GM11168 (cell line): ENCODE data around the gene ARHGEF3.

Experiments used
- in situ Hi-C: fragments of 300-500 bp; cut with MboI; formaldehyde crosslinking; loops from one replicate; pipeline ENCODE4 v1.12.0; 2022; ENCODE audit warnings: low sequenced_read_pairs; ENCODE audit not compliant: unreplicated experiment

ARHGEF3 gene

GRCh38 chr3:56776556-56776950 lies 25.2 kb downstream of the ARHGEF3 start:
- in situ Hi-C loops = no loop called here

DNA sequence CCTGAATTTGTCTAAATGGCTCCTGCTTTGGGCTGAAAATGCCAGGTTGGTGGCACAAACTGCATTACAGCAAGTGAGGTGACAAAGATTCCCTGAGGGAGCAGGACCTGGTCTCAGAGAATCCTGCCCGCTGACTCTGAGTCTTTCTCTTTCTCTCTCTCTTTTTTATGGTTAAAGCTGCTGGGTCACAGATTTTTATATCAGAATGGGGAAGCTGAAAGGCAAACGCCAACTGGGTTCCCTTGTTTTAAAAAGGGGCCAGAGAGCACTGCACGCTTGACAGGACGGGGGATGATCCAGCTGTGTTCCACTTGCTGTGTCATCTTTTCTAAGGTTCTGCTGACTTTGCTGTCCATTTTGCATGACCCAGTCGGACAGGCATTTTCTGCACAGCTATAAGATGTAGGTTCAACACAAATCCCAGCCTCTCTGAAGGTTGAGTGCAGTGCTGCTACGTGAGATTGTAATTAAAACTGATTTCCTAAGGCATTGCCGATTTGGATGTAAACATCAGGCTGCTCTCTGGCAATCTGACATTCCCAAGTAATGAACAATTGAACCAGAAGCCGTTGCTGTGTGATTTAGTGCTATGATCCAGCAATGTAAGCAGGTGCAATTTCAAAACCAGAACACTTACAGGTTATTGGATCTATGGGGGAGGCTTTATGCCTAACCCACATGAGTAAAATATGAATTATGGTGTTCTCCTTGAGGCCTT lies 25.8 kb downstream of the ARHGEF3 start:
- in situ Hi-C loops = no loop called here

- in situ Hi-C loops = no loop called here
Observed at GRCh38 chr3:56775445-56775837, 26.3 kb downstream of the ARHGEF3 start.

DNA sequence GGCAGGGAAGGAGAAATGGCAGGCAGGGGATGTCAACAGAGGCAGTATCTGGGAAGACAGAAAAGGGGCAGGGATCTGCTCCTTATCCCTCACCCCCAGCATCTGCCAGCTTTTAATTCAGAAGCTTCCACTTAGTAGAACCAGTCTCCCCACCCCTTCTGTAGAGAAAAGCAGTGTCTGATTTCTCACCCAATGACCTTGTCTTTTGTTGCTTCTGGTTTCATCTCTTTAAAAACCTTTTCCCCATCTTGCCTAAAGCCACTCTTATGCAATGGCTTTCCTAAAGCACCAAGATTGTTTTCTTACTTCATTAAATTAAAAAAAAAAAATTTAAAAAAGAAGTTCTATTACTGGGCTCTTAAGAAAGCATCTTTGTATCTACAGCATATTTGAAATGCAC lies 27.8 kb downstream of the ARHGEF3 start:
- in situ Hi-C loops = no loop called here

GRCh38 chr3:56772952-56773938 lies 28.5 kb downstream of the ARHGEF3 start:
- in situ Hi-C loops = no loop called here

DNA sequence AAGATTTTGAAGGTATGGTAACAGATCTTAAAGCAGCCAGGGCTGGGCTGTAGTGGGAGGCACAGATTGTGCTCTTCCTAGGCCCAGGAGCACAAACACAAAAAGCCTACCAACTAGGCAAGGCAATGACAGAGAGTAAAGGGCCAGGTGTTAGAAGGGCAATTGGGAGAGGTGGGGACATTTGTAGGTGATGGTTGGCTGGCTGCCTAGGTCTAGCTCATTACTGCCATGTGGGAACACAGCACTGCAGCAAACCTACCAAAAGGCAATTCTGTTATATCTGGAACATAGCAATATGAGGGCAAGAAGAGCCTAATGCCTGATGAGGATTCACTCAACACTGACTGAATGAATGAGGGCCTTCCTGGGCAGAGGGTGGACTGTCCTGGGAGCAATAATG lies 30.4 kb downstream of the ARHGEF3 start:
- in situ Hi-C loops = no loop called here

DNA sequence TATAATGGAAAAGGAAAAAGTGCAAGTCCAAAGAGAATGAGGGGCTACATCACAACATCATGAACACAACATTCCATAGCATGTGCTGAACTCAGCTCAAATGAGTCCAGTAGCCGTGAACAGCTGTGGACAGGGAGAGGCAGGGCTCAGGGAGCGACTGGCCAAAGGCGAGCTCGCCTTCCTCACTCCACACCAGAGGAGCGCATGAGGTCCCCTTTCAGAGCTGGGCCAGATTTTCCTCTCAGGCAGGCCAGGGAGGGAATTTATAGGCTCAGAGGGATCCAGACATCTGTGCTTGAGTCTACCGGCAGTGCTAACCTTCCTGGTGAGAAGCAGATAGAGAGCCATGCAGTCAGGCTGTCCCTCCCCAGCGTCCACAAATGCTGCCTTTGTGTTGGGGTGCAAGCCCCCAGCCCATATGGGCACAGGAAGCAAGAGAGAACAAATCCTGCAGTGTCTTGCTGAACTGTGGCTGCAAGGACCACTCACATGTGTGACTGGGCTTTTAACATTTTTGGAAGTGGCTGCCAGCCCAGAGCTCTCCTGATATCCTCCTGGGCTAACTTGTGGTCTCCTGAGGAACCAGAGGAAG lies 32.5 kb downstream of the ARHGEF3 start:
- in situ Hi-C loops = no loop called here

DNA sequence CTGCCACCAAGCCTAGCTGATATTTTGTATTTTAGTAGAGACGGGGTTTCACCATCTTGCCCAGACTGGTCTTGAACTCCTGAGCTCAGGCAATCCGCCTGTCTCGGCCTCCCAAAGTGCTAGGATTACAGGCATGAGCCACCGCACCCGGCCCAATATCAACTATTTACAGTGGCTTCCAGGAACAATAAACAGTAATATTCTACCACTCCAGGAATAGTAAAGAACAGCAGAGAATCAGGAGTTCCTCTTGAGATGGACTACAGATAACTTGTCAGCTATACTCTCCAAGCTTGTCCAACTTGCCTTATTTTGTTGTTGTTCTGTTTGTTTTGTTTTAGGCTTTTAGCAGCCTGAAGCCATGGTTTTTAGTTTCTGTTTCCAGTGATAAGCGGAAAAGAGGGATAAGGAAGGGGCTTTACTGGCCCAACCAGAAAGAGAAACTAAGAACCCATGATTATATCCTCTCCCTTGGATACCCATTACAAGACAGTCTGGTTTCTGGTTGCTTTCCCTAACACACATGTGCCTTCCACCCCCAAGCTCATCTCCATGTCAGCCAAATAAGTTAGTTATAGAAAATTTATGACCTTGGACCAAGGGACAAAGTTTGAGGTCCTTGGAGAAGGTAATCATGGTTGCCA lies 36.7 kb downstream of the ARHGEF3 start:
- in situ Hi-C loops = no loop called here

- in situ Hi-C loops = no loop called here
Observed at GRCh38 chr3:56764184-56764583, 37.6 kb downstream of the ARHGEF3 start.

GRCh38 chr3:56763233-56763632 lies 38.5 kb downstream of the ARHGEF3 start:
- in situ Hi-C loops = no loop called here

GRCh38 chr3:56762718-56763117 lies 39.0 kb downstream of the ARHGEF3 start:
- in situ Hi-C loops = no loop called here

- in situ Hi-C loops = no loop called here
Observed at GRCh38 chr3:56761887-56762651, 39.7 kb downstream of the ARHGEF3 start.

GRCh38 chr3:56761023-56761422 lies 40.7 kb downstream of the ARHGEF3 start:
- in situ Hi-C loops = no loop called here

DNA sequence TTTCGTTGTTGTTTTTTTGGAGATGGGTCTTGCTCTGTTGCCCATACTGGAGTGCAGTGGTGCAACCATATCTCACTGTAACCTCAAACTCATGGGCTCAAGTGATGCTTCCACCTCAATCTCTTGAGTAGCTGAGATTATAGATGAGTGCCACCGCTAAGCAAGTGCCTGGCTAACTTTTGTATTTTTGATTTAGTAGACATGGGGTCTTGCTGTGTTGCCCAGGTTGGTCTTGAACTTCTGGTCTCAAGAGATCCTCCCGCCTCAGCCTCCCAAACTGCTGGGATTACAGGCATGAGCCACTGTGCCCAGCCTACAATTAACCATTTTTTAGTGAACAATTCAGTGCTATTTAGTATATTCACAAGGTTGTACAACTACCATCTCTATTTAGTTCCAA lies 42.2 kb downstream of the ARHGEF3 start:
- in situ Hi-C loops = loop anchor here (5.0 kb wide), 1 partner anchor 38 kb away; no protein-coding TSS in a partner anchor

DNA sequence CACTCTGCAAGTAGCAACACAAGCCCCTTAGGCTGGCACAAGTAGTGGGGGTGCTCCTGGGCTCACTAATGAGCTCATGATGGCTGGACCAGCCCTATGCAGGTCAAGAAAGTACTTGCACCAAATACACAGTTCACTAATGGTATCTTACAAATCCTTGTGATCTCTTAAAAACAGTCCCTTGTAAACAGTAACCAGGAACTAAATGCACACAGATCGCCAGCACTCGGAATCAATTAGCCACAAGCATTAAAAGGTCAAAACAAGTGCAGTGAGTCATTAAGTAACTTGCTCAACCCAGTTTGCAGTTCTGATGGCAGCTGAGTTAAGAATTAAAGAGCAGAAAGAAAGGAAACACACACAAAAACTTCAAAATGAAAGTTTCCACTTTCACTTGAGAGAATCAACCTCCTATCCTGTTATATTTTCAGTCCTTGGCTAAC lies 43.2 kb downstream of the ARHGEF3 start:
- in situ Hi-C loops = loop anchor here (5.0 kb wide), 1 partner anchor 39 kb away; no protein-coding TSS in a partner anchor

- in situ Hi-C loops = loop anchor here (5.0 kb wide), 1 partner anchor 39 kb away; no protein-coding TSS in a partner anchor
Observed at GRCh38 chr3:56758042-56758441, 43.7 kb downstream of the ARHGEF3 start.

- in situ Hi-C loops = loop anchor here (5.0 kb wide), 1 partner anchor 42 kb away; no protein-coding TSS in a partner anchor
Observed at GRCh38 chr3:56754741-56755417, 46.9 kb downstream of the ARHGEF3 start.

DNA sequence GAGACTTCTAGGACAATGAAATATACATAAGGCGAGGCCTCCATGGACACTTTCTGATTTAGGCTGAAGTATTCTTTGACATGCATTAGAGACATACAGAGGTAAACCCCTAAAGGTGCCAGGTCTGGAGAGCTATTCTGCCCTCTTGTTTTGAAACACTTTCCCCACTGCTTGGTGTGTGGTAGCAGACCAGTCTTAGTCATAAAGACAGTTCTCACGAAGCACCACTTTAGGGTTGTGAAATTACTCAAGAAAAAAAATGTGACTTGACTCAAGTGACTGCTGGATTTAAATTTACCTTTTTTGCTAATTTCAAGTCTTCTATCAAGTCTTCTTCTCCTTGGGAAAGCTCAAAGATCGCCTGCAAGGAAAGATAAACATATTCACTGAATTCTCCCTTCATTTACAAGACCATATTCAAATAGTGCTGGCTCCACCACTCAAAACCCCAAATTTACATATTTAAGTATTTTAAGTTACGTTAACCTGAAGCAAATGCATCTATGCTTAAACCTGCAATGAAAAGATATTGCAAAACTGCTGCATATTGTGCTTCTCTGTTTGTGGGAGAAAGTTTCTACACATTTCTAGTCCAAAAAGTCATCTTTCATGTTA lies 48.4 kb downstream of the ARHGEF3 start:
- in situ Hi-C loops = no loop called here
